ENCODE data around the gene STK11. TPM values are rescaled to one million over a fixed set of nuclear protein-coding genes. Genes with fewer than 3 reads are reported as not detected.

STK11 gene
- total and polyA plus RNA-seq, 9 donors: 36.9 to 71.2 (median 54.2) TPM

- Histone ChIP-seq H3K27me3 (no peaks in the 10 kb centered on the region), H3K4me1 (ENCODE audit: insufficient read depth) (peaks cover 23% of the 10 kb centered on the region), H3K4me3 (peak within 1 kb of the TSS; percentile 77), H3K36me3 (no peaks in the 10 kb centered on the region), H3K9me3 (no peaks in the 10 kb centered on the region), H3K27ac (peak within 1 kb of the TSS; percentile 99)
- peak; percentile 40 for TF ChIP-seq EP300 (IDR thresholded peaks at IDR 0.05)
- TF ChIP-seq POLR2A (IDR thresholded peaks at IDR 0.05): peak; percentile 88
- TF ChIP-seq CTCF (IDR thresholded peaks at IDR 0.05): peak in 1 of 3 donors; percentile 53
- intact Hi-C loops (cut with DNase I): loop anchor here in 1 of 4 donors (10.0 kb wide), 2 partner anchors 223 to 797 kb away; partner anchors contain the start of genes CNN2, RNU6-2 and TMEM259
- 3 to 4% (median 3%) methylated on average over 35 to 60 of the region's 60 CpGs for WGBS, 3 donors
- peak; percentile 88 to 92 (median 90) for DNase-seq
Measured at GRCh38 chr19:1248139-1248785, 42.7 kb downstream of the STK11 start, which contains the start of gene MIDN. Gene MIDN, plus strand, starts transcription at chr19:1248583. Its CDS starts 1,714 bp downstream, at chr19:1250297.

- WGBS, 3 donors: 0 to 1% (median 1%) methylated on average over 21 to 74 of the region's 74 CpGs
- Histone ChIP-seq H3K9me3 (no peaks in the 10 kb centered on the region), H3K27ac (peak overlapping the region; percentile 99), H3K27me3 (no peaks in the 10 kb centered on the region), H3K36me3 (no peaks in the 10 kb centered on the region), H3K4me1 (ENCODE audit: insufficient read depth) (peaks cover 28% of the 10 kb centered on the region), H3K4me3 (peak overlapping the region; percentile 77)
- TF ChIP-seq CTCF (IDR thresholded peaks at IDR 0.05) (peak; percentile 77 to 99 (median 98)), POLR2A (IDR thresholded peaks at IDR 0.05) (no peak)
- DNase-seq: peak; percentile 92 to 96 (median 95)
- intact Hi-C loops (cut with DNase I): loop anchor here in 1 of 4 donors (10.0 kb wide), 2 partner anchors 224 to 796 kb away; partner anchors contain the start of genes CNN2, RNU6-2 and TMEM259
Measured at GRCh38 chr19:1248786-1249297, 43.3 kb downstream of the STK11 start.

- intact Hi-C loops (cut with DNase I): loop anchor here in 1 of 4 donors (10.0 kb wide), 2 partner anchors 225 to 795 kb away; partner anchors contain the start of genes CNN2, RNU6-2 and TMEM259
- WGBS, 3 donors: 0 to 1% (median 0%) methylated on average over 66 to 102 of the region's 102 CpGs
- peak; percentile 91 to 96 (median 94) for DNase-seq
- peak overlapping the region; percentile 99 for H3K27ac ChIP-seq
- no peaks in the 10 kb centered on the region for H3K9me3 ChIP-seq
- no peaks in the 10 kb centered on the region for H3K36me3 ChIP-seq
- peaks cover 33% of the 10 kb centered on the region for H3K4me1 ChIP-seq (ENCODE audit: insufficient read depth)
- H3K4me3 ChIP-seq: peak overlapping the region; percentile 77
- H3K27me3 ChIP-seq: no peaks in the 10 kb centered on the region
- TF ChIP-seq POLR2A (IDR thresholded peaks at IDR 0.05) (peak; percentile 93), CTCF (IDR thresholded peaks at IDR 0.05) (no peak), EP300 (IDR thresholded peaks at IDR 0.05) (peak; percentile 72)
Measured at GRCh38 chr19:1249298-1249989, 43.9 kb downstream of the STK11 start.

- Histone ChIP-seq H3K27ac (peak overlapping the region; percentile 87 to 89), H3K27me3 (no peaks in the 10 kb centered on the region), H3K36me3 (no peaks in the 10 kb centered on the region), H3K4me1 (ENCODE audit: insufficient read depth) (peaks cover 28% of the 10 kb centered on the region), H3K9me3 (no peaks in the 10 kb centered on the region), H3K4me3 (peak overlapping the region; percentile 65)
- no peak for TF ChIP-seq EP300 (IDR thresholded peaks at IDR 0.05)
- peak; percentile 90 for TF ChIP-seq POLR2A (IDR thresholded peaks at IDR 0.05)
- TF ChIP-seq CTCF (IDR thresholded peaks at IDR 0.05): no peak
- intact Hi-C loops (cut with DNase I): loop anchor here in 1 of 4 donors (10.0 kb wide), 2 partner anchors 225 to 795 kb away; partner anchors contain the start of genes CNN2, RNU6-2 and TMEM259
- WGBS, 3 donors: 0 to 1% (median 0%) methylated on average over 16 to 67 of the region's 67 CpGs
- no peak for DNase-seq
Measured at GRCh38 chr19:1249990-1250436, 44.4 kb downstream of the STK11 start.
